ENCODE data around the gene C14orf180. TPM values are rescaled to one million over a fixed set of nuclear protein-coding genes. Genes with fewer than 3 reads are reported as not detected.

The C14orf180 gene
- polyA plus RNA-seq, 3 donors, result not detected

- Mint-ChIP-seq H3K27me3 (ENCODE audit: low read depth in 3 of 3) (peaks cover 14 to 23% (median 22%) of the 10 kb centered on the region in 3 donors), H3K9me3 (peaks cover 0 to 6% (median 0%) of the 10 kb centered on the region in 7 donors), H3K4me3 (no peak overlapping the region), H3K27ac (no peak overlapping the region), H3K36me3 (no peaks in the 10 kb centered on the region), H3K4me1 (peaks cover under 1% of the 10 kb centered on the region)
- TF ChIP-seq CTCF (IDR thresholded peaks at IDR 0.05), result no peak
- no peak overlapping the region for H3K27ac ChIP-seq (ENCODE audit: low read depth in 1 of 2, low read length in 2 of 2)
- no peak for DNase-seq
- intact Hi-C loops (cut with micrococcal nuclease), result no loop called here
- no peak overlapping the region for H3K4me3 ChIP-seq (replicated peaks in 1 of 3; ENCODE audit: low read depth in 2 of 3, low read length in 3 of 3)
- no peak overlapping the region for H2AFZ ChIP-seq (ENCODE audit: insufficient read depth, low read depth, low read length, poor library complexity, severe bottlenecking)
- H4K20me1 ChIP-seq (ENCODE audit: insufficient read depth, low read length), result no peaks in the 10 kb centered on the region
- H3K4me1 ChIP-seq (ENCODE audit: control insufficient read depth in 1 of 2, insufficient read depth in 2 of 2, low read length in 2 of 2), result no peaks in the 10 kb centered on the region
- no peak overlapping the region for H3K4me2 ChIP-seq (replicated peaks; ENCODE audit: extremely low read depth, low read length, poor library complexity, severe bottlenecking)
- no peak overlapping the region for H3K9ac ChIP-seq (ENCODE audit: insufficient read depth, low read length, poor library complexity, severe bottlenecking)
- H3K27me3 ChIP-seq (ENCODE audit: control insufficient read depth in 2 of 2, insufficient read depth in 2 of 2, low read length in 2 of 2), result peaks cover 0 to 9% of the 10 kb centered on the region in 2 donors
- no peaks in the 10 kb centered on the region for H3K79me2 ChIP-seq (ENCODE audit: insufficient read depth, low read length)
- H3K9me3 ChIP-seq (replicated peaks in 1 of 2; ENCODE audit: control insufficient read depth in 1 of 2, insufficient read depth in 1 of 2, low read length in 2 of 2), result no peaks in the 10 kb centered on the region
- WGBS (ENCODE audit: insufficient coverage), result 98% methylated on average over 6 of the region's 7 CpGs
- no peaks in the 10 kb centered on the region for H3K36me3 ChIP-seq (replicated peaks in 1 of 2; ENCODE audit: control insufficient read depth in 1 of 2, insufficient read depth in 2 of 2, low read length in 2 of 2)
Measured at GRCh38 chr14:104599446-104599845, 19.9 kb downstream of the C14orf180 start.

- H3K27ac Mint-ChIP-seq, result no peak overlapping the region
- Histone ChIP-seq H3K4me1 (ENCODE audit: control insufficient read depth in 1 of 2, insufficient read depth in 2 of 2, low read length in 2 of 2) (no peaks in the 10 kb centered on the region), H3K36me3 (replicated peaks in 1 of 2; ENCODE audit: control insufficient read depth in 1 of 2, insufficient read depth in 2 of 2, low read length in 2 of 2) (no peaks in the 10 kb centered on the region), H2AFZ (ENCODE audit: insufficient read depth, low read depth, low read length, poor library complexity, severe bottlenecking) (no peak overlapping the region), H3K9ac (ENCODE audit: insufficient read depth, low read length, poor library complexity, severe bottlenecking) (no peak overlapping the region), H3K27ac (ENCODE audit: low read depth in 1 of 2, low read length in 2 of 2) (no peak overlapping the region), H3K79me2 (ENCODE audit: insufficient read depth, low read length) (no peaks in the 10 kb centered on the region), H4K20me1 (ENCODE audit: insufficient read depth, low read length) (no peaks in the 10 kb centered on the region), H3K4me2 (replicated peaks; ENCODE audit: extremely low read depth, low read length, poor library complexity, severe bottlenecking) (no peak overlapping the region), H3K27me3 (ENCODE audit: control insufficient read depth in 2 of 2, insufficient read depth in 2 of 2, low read length in 2 of 2) (peaks cover 0 to 15% of the 10 kb centered on the region in 2 donors), H3K9me3 (replicated peaks in 1 of 2; ENCODE audit: control insufficient read depth in 1 of 2, insufficient read depth in 1 of 2, low read length in 2 of 2) (no peaks in the 10 kb centered on the region), H3K4me3 (replicated peaks in 1 of 3; ENCODE audit: low read depth in 2 of 3, low read length in 3 of 3) (no peak overlapping the region)
- intact Hi-C loops (cut with micrococcal nuclease), result no loop called here
- H3K4me1 Mint-ChIP-seq, result peaks cover 2% of the 10 kb centered on the region
- peaks cover 0 to 8% (median 2%) of the 10 kb centered on the region in 7 donors for H3K9me3 Mint-ChIP-seq
- H3K27me3 Mint-ChIP-seq (ENCODE audit: low read depth in 3 of 3), result peaks cover 18 to 29% (median 28%) of the 10 kb centered on the region in 3 donors
- H3K36me3 Mint-ChIP-seq, result no peaks in the 10 kb centered on the region
- 32% methylated on average over 14 of the region's 14 CpGs for WGBS (ENCODE audit: insufficient coverage)
- H3K4me3 Mint-ChIP-seq, result no peak overlapping the region
- no peak for TF ChIP-seq CTCF (IDR thresholded peaks at IDR 0.05)
- no peak for DNase-seq
Measured at GRCh38 chr14:104600141-104600643, 20.6 kb downstream of the C14orf180 start.

Data from CD14-positive monocyte (primary cell).